Measurements from ENCODE around the gene IKZF1.
A peak's percentile ranks its signal among the peaks of the same experiment; 100 is the strongest.

IKZF1 gene

GRCh38 chr7:50427518-50427917, 123.0 kb downstream of the IKZF1 start:
- H3K27ac ChIP-seq: no peak overlapping the region
- no peak for TF ChIP-seq CTCF (conservative IDR thresholded peaks at IDR 0.05)

GRCh38 chr7:50428911-50429310, 124.4 kb downstream of the IKZF1 start:
- no peak overlapping the region for H3K27ac ChIP-seq
- no peak for TF ChIP-seq CTCF (conservative IDR thresholded peaks at IDR 0.05)

GRCh38 chr7:50431316-50431715, 126.8 kb downstream of the IKZF1 start:
- H3K27ac ChIP-seq: no peak overlapping the region
- no peak for TF ChIP-seq CTCF (conservative IDR thresholded peaks at IDR 0.05)

GRCh38 chr7:50431722-50432305, 127.3 kb downstream of the IKZF1 start:
- TF ChIP-seq CTCF (conservative IDR thresholded peaks at IDR 0.05): no peak
- no peak overlapping the region for H3K27ac ChIP-seq

- no peak for TF ChIP-seq CTCF (conservative IDR thresholded peaks at IDR 0.05)
- no peak overlapping the region for H3K27ac ChIP-seq
Observed at GRCh38 chr7:50436133-50436806, 131.8 kb downstream of the IKZF1 start.

GRCh38 chr7:50446542-50446960, 142.0 kb downstream of the IKZF1 start:
- no peak overlapping the region for H3K27ac ChIP-seq
- TF ChIP-seq CTCF (conservative IDR thresholded peaks at IDR 0.05): no peak

GRCh38 chr7:50448823-50449222, 144.3 kb downstream of the IKZF1 start:
- H3K27ac ChIP-seq: peak overlapping the region; percentile 90; the same call in 1 of the 2 replicates
- no peak for TF ChIP-seq CTCF (conservative IDR thresholded peaks at IDR 0.05)
